Small intestine (tissue), 7 donors: Measurements from ENCODE around the gene SLC39A9. TPM values are rescaled to one million over a fixed set of nuclear protein-coding genes. Genes with fewer than 3 reads are reported as not detected.

ENCODE experiments used
- DNase-seq, 2 donors: peaks; one replicate each; pipeline versions ENCODE4 v3.0.0 to v3.0.0-alpha.2; 2013
- FAIRE-seq: peaks from 2 replicates; lab custom pipeline; 2012; peaks lifted over from hg19 to GRCh38; lab: Jason Lieb, UNC
- H3K27ac ChIP-seq, 3 donors: one replicate each; pipeline ENCODE4 v1.5.1; 2013; ENCODE audit warnings: low read length in 2 of 3, mild to moderate bottlenecking in 2 of 3, control low read depth in 1 of 3, inconsistent platforms in 1 of 3, low read depth in 1 of 3, moderate library complexity in 1 of 3
- H3K27me3 ChIP-seq, 3 donors: one replicate each; pipeline ENCODE4 v1.6.1; 2013; ENCODE audit warnings: low read length in 3 of 3, inconsistent platforms in 1 of 3; ENCODE audit not compliant: control insufficient read depth in 3 of 3, insufficient read depth in 3 of 3
- H3K36me3 ChIP-seq, 3 donors: one replicate each; pipeline ENCODE4 v1.6.1; 2013; ENCODE audit warnings: low read length in 3 of 3, inconsistent platforms in 1 of 3, low read depth in 1 of 3, mild to moderate bottlenecking in 1 of 3, moderate library complexity in 1 of 3; ENCODE audit not compliant: control insufficient read depth in 3 of 3, insufficient read depth in 2 of 3
- H3K4me1 ChIP-seq, 3 donors: one replicate each; pipeline ENCODE4 v1.6.1; 2013; ENCODE audit warnings: low read length in 2 of 3, inconsistent platforms in 1 of 3, low read depth in 1 of 3, mild to moderate bottlenecking in 1 of 3, moderate library complexity in 1 of 3; ENCODE audit not compliant: control insufficient read depth in 3 of 3, insufficient read depth in 2 of 3
- H3K4me3 ChIP-seq, 3 donors: one replicate each; pipeline ENCODE4 v1.5.1; 2013; ENCODE audit warnings: low read length in 3 of 3, control low read depth in 1 of 3, inconsistent platforms in 1 of 3, low read depth in 1 of 3, mild to moderate bottlenecking in 1 of 3, moderate library complexity in 1 of 3
- H3K9me3 ChIP-seq, 2 donors: one replicate each; pipeline ENCODE4 v1.6.1; 2013; ENCODE audit warnings: low read depth in 1 of 2, low read length in 1 of 2; ENCODE audit not compliant: control insufficient read depth in 2 of 2, insufficient read depth in 1 of 2
- WGBS, 3 donors: extraction: QIAGEN DNeasy Blood & Tissue Kit; methylation state at CpG; one replicate each; pipeline ENCODE4 v1.1.7; 2013; 5-methylcytosine and 5-hydroxymethylcytosine counted together
- polyA plus RNA-seq, 4 donors: library from polyadenylated mRNA; stranded (reverse) in 3 of 4; unstranded in 1 of 4; fragments of 200-250 nt in 3 of 4; fragments of 120-200 nt in 1 of 4; gene quantifications; one replicate each; pipeline versions ENCODE4 v1.2.1 to v1.2.3, GENCODE V29; 2013
- donor health status: healthy with polysubstance abuse.
- donor health status: control.
- donor health status: control.
- donor health status: Bipolar disorder and iron deficiency.
- donor health status: healthy.

The SLC39A9 gene
- polyA plus RNA-seq, 4 donors = 25.1 to 73.4 (median 31.6) TPM

DNA sequence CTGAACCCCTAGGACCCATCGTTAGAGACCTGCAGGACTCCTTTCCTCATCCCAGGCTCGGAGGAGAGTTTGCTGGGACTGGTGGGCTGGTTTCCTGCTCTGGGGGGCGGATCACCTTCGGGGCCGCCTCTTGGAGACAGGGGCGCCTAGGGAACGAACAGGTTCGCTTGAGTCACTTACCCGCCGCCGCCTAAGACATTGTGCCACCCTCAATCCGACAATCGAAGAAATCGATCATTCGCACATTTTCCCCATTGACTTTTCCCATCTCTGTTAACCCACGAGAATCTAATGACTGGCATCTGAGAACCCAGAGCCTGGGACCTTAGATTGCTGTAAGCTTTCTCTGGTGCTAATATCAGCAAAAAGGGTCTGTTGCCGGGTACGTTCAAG is 322 bp downstream of the SLC39A9 start:
- Histone ChIP-seq H3K27ac (peak overlapping the region; percentile 72 to 92 (median 85)), H3K27me3 (no peaks in the 10 kb centered on the region), H3K36me3 (peaks cover 3 to 15% (median 6%) of the 10 kb centered on the region in 3 donors), H3K4me3 (peak overlapping the region; percentile 79 to 95 (median 93)), H3K9me3 (no peaks in the 10 kb centered on the region), H3K4me1 (peaks cover 5 to 24% (median 11%) of the 10 kb centered on the region in 3 donors)
- WGBS, 3 donors = 0 to 1% (median 0%) methylated on average over 18 of the region's 18 CpGs
- FAIRE-seq = no peak
- DNase-seq = no peak

DNA sequence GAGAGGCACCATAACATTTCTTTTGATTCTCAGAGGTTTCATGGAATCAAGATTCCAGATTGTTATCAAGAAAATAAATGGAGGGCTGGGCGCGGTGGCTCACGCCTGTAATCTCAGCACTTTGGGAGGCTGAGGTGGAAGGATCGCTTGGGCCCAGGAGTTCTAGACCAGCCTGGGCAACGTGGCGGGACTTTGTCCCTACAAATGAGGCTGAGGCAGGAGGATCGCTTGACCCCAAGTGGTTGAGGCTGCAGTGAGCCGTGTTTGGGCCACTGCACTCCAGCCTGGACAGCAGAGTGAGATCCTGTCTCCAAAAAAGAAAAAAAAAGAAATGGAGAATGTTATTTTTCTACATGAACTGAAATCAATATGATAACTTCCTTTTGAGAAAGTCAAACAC is 1.3 kb downstream of the SLC39A9 start:
- H3K4me1 ChIP-seq = peaks cover 5 to 24% (median 11%) of the 10 kb centered on the region in 3 donors
- 45 to 80% (median 63%) methylated on average over 8 of the region's 8 CpGs for whole genome bisulfite sequencing, 3 donors
- FAIRE-seq = no peak

DNA sequence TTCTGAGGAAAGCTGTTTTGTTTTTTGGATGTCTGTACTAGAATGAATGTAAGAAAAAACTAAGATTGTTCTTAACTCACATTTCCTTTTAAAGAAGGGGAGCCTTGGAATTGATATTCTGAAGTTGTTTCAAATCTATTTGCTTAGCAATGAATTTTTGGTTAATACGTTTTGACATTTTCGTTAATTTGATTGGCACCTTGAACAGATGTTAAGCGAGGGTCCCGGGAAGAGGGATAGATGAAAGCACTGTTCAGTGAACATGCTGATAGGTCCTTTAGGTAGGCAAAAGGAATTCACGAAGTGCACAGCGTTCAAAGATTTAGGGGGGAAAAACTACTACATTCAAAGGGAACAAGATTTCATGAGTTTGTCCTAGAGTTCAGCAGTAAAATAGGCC is 1.7 kb downstream of the SLC39A9 start:
- FAIRE-seq (no peak), DNase-seq (no peak)
- H3K4me1 ChIP-seq = peaks cover 5 to 24% (median 11%) of the 10 kb centered on the region in 3 donors
- H3K4me3 ChIP-seq = peak overlapping the region in 2 of 3 donors; percentile 93 to 95
- 56 to 85% (median 64%) methylated on average over 6 of the region's 6 CpGs for WGBS, 3 donors
- no peaks in the 10 kb centered on the region for H3K27me3 ChIP-seq
- H3K27ac ChIP-seq = no peak overlapping the region
- peaks cover 0 to 2% of the 10 kb centered on the region in 2 donors for H3K9me3 ChIP-seq
- peaks cover 0 to 9% (median 0%) of the 10 kb centered on the region in 3 donors for H3K36me3 ChIP-seq

More for the DNA sequence above, 1.3 kb downstream of the SLC39A9 start:
- peaks cover 0 to 2% of the 10 kb centered on the region in 2 donors for H3K9me3 ChIP-seq
- peak overlapping the region in 2 of 3 donors; percentile 93 to 95 for H3K4me3 ChIP-seq
- no peaks in the 10 kb centered on the region for H3K27me3 ChIP-seq
- peak in 1 of 2 donors; percentile 12 for DNase-seq
- H3K36me3 ChIP-seq = peaks cover 0 to 13% (median 2%) of the 10 kb centered on the region in 3 donors
- H3K27ac ChIP-seq = no peak overlapping the region

DNA sequence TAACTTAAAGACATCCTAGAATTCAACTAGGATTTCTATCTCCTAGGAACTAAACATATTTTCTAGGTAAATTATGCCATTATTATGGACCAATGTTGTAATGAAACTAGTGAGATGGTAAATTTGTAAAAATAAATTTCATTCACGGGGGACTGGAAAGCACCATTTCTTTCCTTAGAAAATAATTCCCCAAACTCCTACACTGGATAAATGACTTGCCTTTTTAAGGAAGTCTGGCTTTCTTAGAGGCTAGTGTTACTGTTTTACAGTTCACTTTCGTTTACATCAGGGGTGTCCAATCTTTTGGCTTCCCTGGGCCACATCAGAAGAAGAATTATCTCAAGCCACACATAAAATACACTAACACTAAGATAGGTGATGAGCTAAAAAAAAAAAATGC is 3.3 kb downstream of the SLC39A9 start:
- no peak for DNase-seq
- Histone ChIP-seq H3K9me3 (peaks cover 0 to 2% of the 10 kb centered on the region in 2 donors), H3K36me3 (peaks cover 0 to 7% (median 0%) of the 10 kb centered on the region in 3 donors), H3K4me1 (peaks cover 5 to 24% (median 11%) of the 10 kb centered on the region in 3 donors), H3K4me3 (no peak overlapping the region), H3K27ac (no peak overlapping the region), H3K27me3 (no peaks in the 10 kb centered on the region)
- no peak for FAIRE-seq
- 55 to 66% (median 59%) methylated on average over 2 of the region's 2 CpGs for WGBS, 3 donors

DNA sequence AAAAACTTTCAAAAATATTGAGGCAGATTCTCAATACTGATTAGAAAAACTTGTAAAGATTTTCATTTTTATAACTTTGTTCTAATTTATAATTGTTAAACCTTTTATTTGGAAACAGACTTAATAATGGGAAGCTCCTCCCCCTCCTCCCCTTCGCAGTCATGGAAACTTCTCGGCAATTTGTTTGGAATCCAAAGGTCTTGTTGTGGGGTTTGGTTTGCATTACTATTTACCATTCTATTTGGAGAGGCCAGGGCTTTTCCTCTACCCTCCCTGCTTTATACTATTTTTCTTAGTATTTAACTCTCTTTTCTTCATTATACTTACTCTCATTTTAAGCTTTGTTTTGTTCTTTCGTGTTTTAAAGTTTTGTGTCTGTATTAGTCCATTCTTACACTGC is 6.0 kb downstream of the SLC39A9 start:
- no peak for FAIRE-seq
- DNase-seq = no peak
- H3K9me3 ChIP-seq = peaks cover 0 to 2% of the 10 kb centered on the region in 2 donors
- H3K4me1 ChIP-seq = peaks cover 5 to 15% (median 5%) of the 10 kb centered on the region in 3 donors
- no peak overlapping the region for H3K4me3 ChIP-seq
- no peaks in the 10 kb centered on the region for H3K27me3 ChIP-seq
- peaks cover 0 to 7% (median 0%) of the 10 kb centered on the region in 3 donors for H3K36me3 ChIP-seq
- WGBS, 3 donors = 81 to 88% (median 84%) methylated on average over 3 of the region's 3 CpGs
- H3K27ac ChIP-seq = no peak overlapping the region

DNA sequence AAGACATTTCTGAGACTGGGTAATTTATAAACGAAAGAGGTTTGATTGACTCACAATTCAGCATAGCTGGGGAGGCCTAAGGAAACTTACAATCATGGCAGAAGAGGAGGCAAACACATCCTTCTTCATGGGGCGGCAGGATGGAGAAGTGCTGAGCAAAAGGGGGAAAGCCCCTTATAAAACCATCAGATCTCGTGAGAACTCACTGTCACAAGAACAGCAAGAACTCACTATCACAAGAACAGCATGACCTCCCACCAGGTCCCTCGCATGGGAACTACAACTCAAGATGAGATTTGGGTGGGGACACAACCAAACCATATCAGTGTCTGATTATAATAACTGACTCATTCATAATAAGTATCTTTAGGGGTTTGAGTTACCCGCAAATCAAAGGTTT is 6.4 kb downstream of the SLC39A9 start:
- no peak overlapping the region for H3K27ac ChIP-seq
- H3K9me3 ChIP-seq = peaks cover 0 to 2% of the 10 kb centered on the region in 2 donors
- H3K4me3 ChIP-seq = no peak overlapping the region
- FAIRE-seq (no peak), DNase-seq (no peak)
- peaks cover under 1 to 12% (median 2%) of the 10 kb centered on the region in 3 donors for H3K4me1 ChIP-seq
- 90 to 93% (median 90%) methylated on average over 5 of the region's 5 CpGs for WGBS, 3 donors
- peaks cover 0 to 7% (median 0%) of the 10 kb centered on the region in 3 donors for H3K36me3 ChIP-seq
- no peaks in the 10 kb centered on the region for H3K27me3 ChIP-seq

DNA sequence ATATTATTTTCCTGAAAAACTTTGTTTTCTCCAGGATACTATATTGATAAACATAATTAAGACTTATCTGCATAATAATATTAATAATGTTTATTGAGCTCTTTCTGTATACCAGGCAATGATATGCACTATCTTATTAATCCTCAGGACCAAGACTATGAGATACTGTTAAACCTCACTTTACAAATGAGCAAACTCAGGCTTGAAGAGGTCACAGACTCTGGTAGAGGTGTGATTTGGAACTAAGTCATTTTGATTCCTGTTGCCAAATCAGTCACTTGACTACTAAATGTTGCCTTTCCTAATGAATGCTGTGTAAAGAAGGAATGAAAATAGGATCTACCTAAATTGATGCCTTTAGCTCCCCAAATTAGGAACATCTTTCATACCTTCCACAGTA is 7.3 kb downstream of the SLC39A9 start:
- Histone ChIP-seq H3K9me3 (peaks cover 0 to 2% of the 10 kb centered on the region in 2 donors), H3K27me3 (no peaks in the 10 kb centered on the region), H3K36me3 (peaks cover 0 to 7% (median 0%) of the 10 kb centered on the region in 3 donors), H3K27ac (no peak overlapping the region), H3K4me1 (peaks cover 0 to 4% (median 0%) of the 10 kb centered on the region in 3 donors), H3K4me3 (no peak overlapping the region)
- DNase-seq (no peak), FAIRE-seq (no peak)

DNA sequence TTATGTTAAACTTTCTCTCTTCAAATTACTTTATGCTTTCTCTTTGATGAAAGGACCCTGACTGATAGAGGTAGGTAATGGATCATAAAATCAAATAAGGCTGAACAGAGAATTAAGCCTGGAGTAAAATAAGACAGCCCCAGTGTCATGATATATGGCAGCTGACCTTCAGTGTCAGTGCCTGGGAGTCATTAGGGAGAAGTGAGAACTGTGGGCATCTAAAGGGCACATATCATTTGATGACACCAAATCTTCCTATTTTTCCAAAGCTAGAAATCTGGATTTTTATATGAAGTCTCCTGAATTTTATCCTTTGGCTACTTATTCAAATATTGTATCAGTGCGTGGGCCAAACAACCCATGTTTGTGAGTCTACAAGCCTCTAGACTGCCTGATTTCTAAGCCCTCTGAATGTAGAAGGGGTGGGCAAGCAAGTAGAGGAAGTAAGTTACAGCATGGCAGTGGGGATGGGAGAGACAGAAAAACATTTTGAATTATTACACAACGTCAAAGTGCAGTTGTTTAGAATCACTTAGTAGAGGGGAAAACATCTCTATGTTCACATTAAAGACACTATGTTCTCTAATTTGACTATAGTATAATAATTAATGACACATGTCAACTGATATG is 10.0 kb downstream of the SLC39A9 start:
- 70 to 81% (median 78%) methylated on average over 2 of the region's 2 CpGs for WGBS, 3 donors

More for the DNA sequence above, 10.0 kb downstream of the SLC39A9 start:
- peaks cover 0 to 2% of the 10 kb centered on the region in 2 donors for H3K9me3 ChIP-seq
- peaks cover 0 to 7% (median 0%) of the 10 kb centered on the region in 3 donors for H3K36me3 ChIP-seq
- DNase-seq (no peak), FAIRE-seq (no peak)
- no peaks in the 10 kb centered on the region for H3K27me3 ChIP-seq
- H3K27ac ChIP-seq = no peak overlapping the region
- H3K4me3 ChIP-seq = no peak overlapping the region
- no peaks in the 10 kb centered on the region for H3K4me1 ChIP-seq
